ENCODE results near the gene PPP1R14B.

Gene PPP1R14B

GRCh38 chr11:64262271-64263002, 15.7 kb upstream of the PPP1R14B start:
- CTCF ChIA-PET = interaction anchor here (1.0 to 14.6 kb wide), 5 partner anchors 8 to 56 kb away, joined by 3 to 134 read pairs (median 5); partner anchors contain the start of genes CATSPERZ, FERMT3 and PLCB3
- TF ChIP-seq, protein P1, sequence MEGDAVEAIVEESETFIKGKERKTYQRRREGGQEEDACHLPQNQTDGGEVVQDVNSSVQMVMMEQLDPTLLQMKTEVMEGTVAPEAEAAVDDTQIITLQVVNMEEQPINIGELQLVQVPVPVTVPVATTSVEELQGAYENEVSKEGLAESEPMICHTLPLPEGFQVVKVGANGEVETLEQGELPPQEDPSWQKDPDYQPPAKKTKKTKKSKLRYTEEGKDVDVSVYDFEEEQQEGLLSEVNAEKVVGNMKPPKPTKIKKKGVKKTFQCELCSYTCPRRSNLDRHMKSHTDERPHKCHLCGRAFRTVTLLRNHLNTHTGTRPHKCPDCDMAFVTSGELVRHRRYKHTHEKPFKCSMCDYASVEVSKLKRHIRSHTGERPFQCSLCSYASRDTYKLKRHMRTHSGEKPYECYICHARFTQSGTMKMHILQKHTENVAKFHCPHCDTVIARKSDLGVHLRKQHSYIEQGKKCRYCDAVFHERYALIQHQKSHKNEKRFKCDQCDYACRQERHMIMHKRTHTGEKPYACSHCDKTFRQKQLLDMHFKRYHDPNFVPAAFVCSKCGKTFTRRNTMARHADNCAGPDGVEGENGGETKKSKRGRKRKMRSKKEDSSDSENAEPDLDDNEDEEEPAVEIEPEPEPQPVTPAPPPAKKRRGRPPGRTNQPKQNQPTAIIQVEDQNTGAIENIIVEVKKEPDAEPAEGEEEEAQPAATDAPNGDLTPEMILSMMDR (IDR thresholded peaks at IDR 0.05; ENCODE audit: control extremely low read depth, extremely low read depth, low read depth, missing control alignments) = no peak
- POLR2A ChIA-PET = no interaction called here
- no peak for DNase-seq (ENCODE audit: extremely low spot score)

DNA sequence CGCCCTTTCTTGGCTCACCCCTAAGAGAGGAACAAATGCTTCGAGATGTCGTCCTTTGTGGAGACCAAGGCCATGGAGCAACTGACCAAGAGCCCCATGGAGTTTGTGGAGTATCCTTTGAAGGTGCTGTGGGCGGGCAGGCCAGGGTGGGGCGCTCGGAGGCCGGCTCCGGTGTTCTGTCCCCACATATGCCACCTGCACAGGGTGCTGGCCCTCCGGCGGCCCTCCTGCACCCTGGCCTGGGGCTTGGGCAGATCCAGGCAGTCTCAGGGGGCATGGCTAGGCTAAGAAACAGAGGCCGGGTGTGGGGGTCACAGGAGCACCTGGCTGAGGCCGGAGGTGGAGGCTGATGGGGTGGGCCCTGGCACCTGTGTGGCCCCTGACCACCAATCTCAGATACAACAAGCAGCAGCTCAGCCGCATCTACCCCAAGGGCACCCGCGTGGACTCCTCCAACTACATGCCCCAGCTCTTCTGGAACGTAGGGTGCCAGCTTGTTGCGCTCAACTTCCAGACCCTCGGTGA, 14.9 kb upstream of the PPP1R14B start:
- ChIA-PET POLR2A (no interaction called here), CTCF (interaction anchor here (1.0 to 14.6 kb wide), 4 partner anchors 10 to 55 kb away, joined by 3 to 134 read pairs (median 6); partner anchors contain the start of genes CATSPERZ, FERMT3 and PLCB3)
- DNase-seq (ENCODE audit: extremely low spot score) = no peak
- TF ChIP-seq, protein P1 (IDR thresholded peaks at IDR 0.05; ENCODE audit: control extremely low read depth, extremely low read depth, low read depth, missing control alignments) = no peak

GRCh38 chr11:64260147-64260708, 13.5 kb upstream of the PPP1R14B start:
- TF ChIP-seq, protein P1 (IDR thresholded peaks at IDR 0.05; ENCODE audit: control extremely low read depth, extremely low read depth, low read depth, missing control alignments) = no peak
- DNase-seq (ENCODE audit: extremely low spot score) = peak; percentile 57
- ChIA-PET CTCF (interaction anchor here (1.8 to 14.6 kb wide), 2 partner anchors 10 to 12 kb away, joined by 5 to 134 read pairs; partner anchors contain the start of gene PLCB3), POLR2A (no interaction called here)

DNA sequence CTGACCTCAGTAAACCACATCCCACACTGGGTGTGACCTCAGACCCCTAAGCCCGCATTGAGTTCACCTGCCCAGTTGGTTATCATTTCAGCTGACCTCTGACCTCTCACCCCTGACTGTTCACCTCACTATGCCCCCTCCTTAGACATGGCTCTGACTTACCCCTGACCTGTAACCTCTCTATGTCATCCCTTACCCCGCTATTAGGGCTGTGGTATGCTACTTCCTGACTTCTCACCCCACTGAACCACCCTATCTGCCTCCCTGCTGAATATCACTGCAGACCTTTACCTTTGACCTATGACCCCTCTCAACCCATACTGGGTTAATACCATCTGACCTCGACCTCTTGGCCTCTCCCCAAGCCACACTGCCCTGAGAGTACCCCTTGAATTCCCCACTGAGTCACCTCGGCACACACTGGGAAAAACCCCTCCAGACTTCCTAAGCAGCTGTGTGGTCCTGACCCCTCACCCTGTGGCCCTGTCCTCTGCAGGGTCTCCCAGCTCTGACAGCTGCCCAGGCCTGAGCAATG, 12.9 kb upstream of the PPP1R14B start:
- POLR2A ChIA-PET = interaction anchor here (0.5 kb wide), 1 partner anchor 9 kb away, joined by 4 read pairs; no protein-coding TSS in a partner anchor
- TF ChIP-seq, protein P1 (IDR thresholded peaks at IDR 0.05; ENCODE audit: control extremely low read depth, extremely low read depth, low read depth, missing control alignments) = no peak
- peak; percentile 48 for DNase-seq (ENCODE audit: extremely low spot score)
- CTCF ChIA-PET = interaction anchor here (0.9 to 14.6 kb wide), 3 partner anchors 9 to 45 kb away, joined by 3 to 134 read pairs (median 9); partner anchors contain the start of gene PLCB3

- CTCF ChIA-PET = interaction anchor here (0.9 to 14.6 kb wide), 4 partner anchors 8 to 53 kb away, joined by 3 to 134 read pairs (median 8); partner anchors contain the start of genes FERMT3 and PLCB3
- POLR2A ChIA-PET = interaction anchor here (0.5 kb wide), 1 partner anchor 10 kb away, joined by 4 read pairs; no protein-coding TSS in a partner anchor
- no peak for DNase-seq (ENCODE audit: extremely low spot score)
- TF ChIP-seq, protein P1 (IDR thresholded peaks at IDR 0.05; ENCODE audit: control extremely low read depth, extremely low read depth, low read depth, missing control alignments) = no peak
Measured at GRCh38 chr11:64258946-64259532, 12.3 kb upstream of the PPP1R14B start.

DNA sequence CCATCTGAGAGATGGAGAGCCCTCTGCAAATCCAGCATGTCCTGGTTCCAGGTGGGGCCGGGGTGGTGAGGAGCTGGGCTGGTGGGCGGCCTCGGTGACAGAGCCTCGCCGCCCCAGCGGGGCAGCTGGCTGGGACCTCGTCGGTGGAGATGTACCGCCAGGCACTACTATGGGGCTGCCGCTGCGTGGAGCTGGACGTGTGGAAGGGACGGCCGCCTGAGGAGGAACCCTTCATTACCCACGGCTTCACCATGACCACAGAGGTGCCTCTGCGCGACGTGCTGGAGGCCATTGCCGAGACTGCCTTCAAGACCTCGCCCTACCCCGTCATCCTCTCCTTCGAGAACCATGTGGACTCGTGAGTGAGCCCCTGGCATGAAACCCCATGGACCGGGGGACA, 11.6 kb upstream of the PPP1R14B start:
- POLR2A ChIA-PET = no interaction called here
- CTCF ChIA-PET = interaction anchor here (0.9 to 14.6 kb wide), 4 partner anchors 8 to 52 kb away, joined by 3 to 134 read pairs (median 8); partner anchors contain the start of genes FERMT3 and PLCB3
- TF ChIP-seq, protein P1 (IDR thresholded peaks at IDR 0.05; ENCODE audit: control extremely low read depth, extremely low read depth, low read depth, missing control alignments) = no peak

More for the DNA sequence above, 11.6 kb upstream of the PPP1R14B start:
- DNase-seq (ENCODE audit: extremely low spot score) = no peak
